GOT3 (cell line): ENCODE results near the gene CCR2.
"Not testable (repeated sequence)": the region's sequence is repeated elsewhere in the genome, so short reads cannot be mapped to it uniquely, and the experiment has no call there.

Experiments
- DNase-seq: peaks from one replicate; lab custom pipeline; 2025; ENCODE audit warnings: mixed read lengths; lab: John Stamatoyannopoulos, UW

The CCR2 gene

GRCh38 chr3:46402902-46403301 lies 49.0 kb downstream of the CCR2 start:
- DNase-seq, result not testable (repeated sequence)

- no peak for DNase-seq
Measured at GRCh38 chr3:46405301-46406019, 51.5 kb downstream of the CCR2 start.

GRCh38 chr3:46406443-46406787 lies 52.5 kb downstream of the CCR2 start:
- no peak for DNase-seq

- DNase-seq, result peak; percentile 4
Measured at GRCh38 chr3:46406788-46407611, 53.1 kb downstream of the CCR2 start, which contains the start of the genes CCR5AS and CCRL2. Gene CCR5AS, minus strand, starts transcription at chr3:46407066. Gene CCRL2, plus strand, starts transcription at chr3:46407259. Its CDS starts 821 bp downstream, at chr3:46408080.

GRCh38 chr3:46407970-46408369 lies 54.1 kb downstream of the CCR2 start:
- no peak for DNase-seq

GRCh38 chr3:46408853-46409252 lies 54.9 kb downstream of the CCR2 start:
- DNase-seq, result no peak

- no peak for DNase-seq
Measured at GRCh38 chr3:46409739-46410489, 56.0 kb downstream of the CCR2 start.
